ENCODE measurements around the gene SNRPF. TPM values are rescaled to one million over a fixed set of nuclear protein-coding genes. Genes with fewer than 3 reads are reported as not detected.

The SNRPF gene
- total and polyA plus RNA-seq, 2 of the 8 experiments (the other 6 are each of a cell fraction or from before 2014, with no cell fraction given) = 58.5 to 79.7 TPM

GRCh38 chr12:95830335-95831089 is 28.2 kb upstream of the SNRPF start:
- no peak for FAIRE-seq
- POLR2A ChIA-PET (ENCODE audit: partially characterized antibody) = interaction anchor here (0.7 kb wide), 1 partner anchor 204 kb away, joined by 3 read pairs; no protein-coding TSS in a partner anchor
- 82% methylated on average over 2 of the region's 2 CpGs; no CpG with 5 or more reads in 1 of the 2 experiments for WGBS, 2 experiments (ENCODE audit: extremely low coverage in 1 of 2, insufficient coverage in 1 of 2, insufficient read length in 1 of 2, insufficient replicate concordance in 2 of 2, low coverage in 1 of 2, low lambda C conversion rate in 2 of 2, missing lambda C conversion rate in 1 of 2)

More at GRCh38 chr12:95830335-95831089, 28.2 kb upstream of the SNRPF start:
- Histone ChIP-seq H3K79me2 (ENCODE audit: control insufficient read depth in 1 of 2, insufficient read depth in 2 of 2, low read length in 2 of 2) (no peaks in the 10 kb centered on the region), H3K27me3 (replicated peaks in 1 of 4; ENCODE audit: control insufficient read depth in 3 of 4, extremely low read depth in 1 of 4, insufficient read depth in 3 of 4, low read length in 3 of 4) (no peaks in the 10 kb centered on the region), H2BK15ac (ENCODE audit: low read length) (no peak overlapping the region), H4K91ac (replicated peaks; ENCODE audit: insufficient read length, low read length) (no peak overlapping the region), H3K79me1 (ENCODE audit: low read depth, low read length) (no peaks in the 10 kb centered on the region), H4K5ac (ENCODE audit: insufficient read length, low read depth, low read length) (no peak overlapping the region), H3K4ac (replicated peaks; ENCODE audit: insufficient read length, low read depth, low read length) (no peak overlapping the region), H2BK12ac (ENCODE audit: low read depth, low read length) (no peak overlapping the region), H3K4me1 (replicated peaks in 1 of 4; ENCODE audit: control insufficient read depth in 3 of 4, insufficient read depth in 4 of 4, low read length in 3 of 4) (peaks cover 0 to 7% (median 3%) of the 10 kb centered on the region in 4 experiments; a peak in 3 of 7 replicates), H3K23ac (ENCODE audit: insufficient read length) (no peak overlapping the region), H4K20me1 (replicated peaks in 1 of 2; ENCODE audit: control insufficient read depth in 1 of 2, insufficient read depth in 2 of 2, low read length in 2 of 2) (no peaks in the 10 kb centered on the region), H3K56ac (replicated peaks; ENCODE audit: insufficient read length, low read depth, low read length) (no peak overlapping the region), H3K9ac (replicated peaks in 1 of 4; ENCODE audit: extremely low read depth in 1 of 4, low read depth in 3 of 4, low read length in 3 of 4) (no peak overlapping the region), H3K4me2 (ENCODE audit: insufficient read depth in 1 of 2, low read depth in 2 of 2, low read length in 2 of 2) (no peak overlapping the region), H3K27ac (ENCODE audit: low read depth, low read length) (no peak overlapping the region), H2AFZ (ENCODE audit: low read length) (no peak overlapping the region), H3K23me2 (ENCODE audit: low read depth, low read length) (no peaks in the 10 kb centered on the region), H3K14ac (ENCODE audit: insufficient read length) (no peak overlapping the region), H3K4me3 (ENCODE audit: extremely low read depth in 1 of 4, insufficient read depth in 2 of 4, low read depth in 3 of 4, low read length in 4 of 4) (no peak overlapping the region), H4K8ac (ENCODE audit: extremely low read depth, insufficient read depth, low read length) (no peak overlapping the region), H2AK5ac (ENCODE audit: low read depth, low read length) (no peak overlapping the region), H3K9me3 (ENCODE audit: insufficient read depth in 2 of 2, low read depth in 1 of 2, low read length in 1 of 2) (no peaks in the 10 kb centered on the region), H2BK120ac (replicated peaks; ENCODE audit: low read depth, low read length) (no peak overlapping the region), H2BK20ac (ENCODE audit: low read length) (no peak overlapping the region), H3K18ac (ENCODE audit: extremely low read depth, low read length) (no peak overlapping the region), H2BK5ac (ENCODE audit: low read depth, low read length) (no peak overlapping the region), H3K36me3 (ENCODE audit: control insufficient read depth in 2 of 4, insufficient read depth in 4 of 4, low read length in 3 of 4) (no peaks in the 10 kb centered on the region)
- no peak for DNase-seq (ENCODE audit: low read depth in 1 of 2, low spot score in 2 of 2)
- TF ChIP-seq USF2 (IDR thresholded peaks at IDR 0.05; ENCODE audit: low read length) = no peak
- no peak for TF ChIP-seq TCF12 (IDR thresholded peaks at IDR 0.05; ENCODE audit: low read depth, low read length)
- TF ChIP-seq TEAD4 (IDR thresholded peaks at IDR 0.05; ENCODE audit: low read depth, low read length) = no peak
- TF ChIP-seq SIRT6 (IDR thresholded peaks at IDR 0.05; ENCODE audit: low read length) = no peak
- TF ChIP-seq RXRA (IDR thresholded peaks at IDR 0.05; ENCODE audit: insufficient read depth, low read depth, low read length) = no peak
- no peak for TF ChIP-seq CHD1 (IDR thresholded peaks at IDR 0.05; ENCODE audit: low read depth, low read length)
- TF ChIP-seq POLR2AphosphoS5 (IDR thresholded peaks at IDR 0.05; ENCODE audit: low read depth, low read length) = no peak
- no peak for TF ChIP-seq CTBP2 (IDR thresholded peaks at IDR 0.05; ENCODE audit: borderline replicate concordance, insufficient read depth, insufficient read length, low read length)
- TF ChIP-seq NRF1 (IDR thresholded peaks at IDR 0.05; ENCODE audit: low read depth, low read length) = no peak
- TF ChIP-seq SIX5 (IDR thresholded peaks at IDR 0.05; ENCODE audit: low read depth, low read length) = no peak
- no peak for TF ChIP-seq CBX5 (IDR thresholded peaks at IDR 0.05; ENCODE audit: low read depth, low read length)
- CTCF ChIA-PET (ENCODE audit: partially characterized antibody) = interaction anchor here (1.0 to 1.6 kb wide), 4 partner anchors 16 to 239 kb away, joined by 3 to 5 read pairs (median 3); no protein-coding TSS in a partner anchor
